Measurements from ENCODE around the gene NAV2. TPM values are rescaled to one million over a fixed set of nuclear protein-coding genes. Genes with fewer than 3 reads are reported as not detected.

NAV2 gene
- total RNA-seq, 1 donor from 2014 or later = 11.1 TPM

DNA sequence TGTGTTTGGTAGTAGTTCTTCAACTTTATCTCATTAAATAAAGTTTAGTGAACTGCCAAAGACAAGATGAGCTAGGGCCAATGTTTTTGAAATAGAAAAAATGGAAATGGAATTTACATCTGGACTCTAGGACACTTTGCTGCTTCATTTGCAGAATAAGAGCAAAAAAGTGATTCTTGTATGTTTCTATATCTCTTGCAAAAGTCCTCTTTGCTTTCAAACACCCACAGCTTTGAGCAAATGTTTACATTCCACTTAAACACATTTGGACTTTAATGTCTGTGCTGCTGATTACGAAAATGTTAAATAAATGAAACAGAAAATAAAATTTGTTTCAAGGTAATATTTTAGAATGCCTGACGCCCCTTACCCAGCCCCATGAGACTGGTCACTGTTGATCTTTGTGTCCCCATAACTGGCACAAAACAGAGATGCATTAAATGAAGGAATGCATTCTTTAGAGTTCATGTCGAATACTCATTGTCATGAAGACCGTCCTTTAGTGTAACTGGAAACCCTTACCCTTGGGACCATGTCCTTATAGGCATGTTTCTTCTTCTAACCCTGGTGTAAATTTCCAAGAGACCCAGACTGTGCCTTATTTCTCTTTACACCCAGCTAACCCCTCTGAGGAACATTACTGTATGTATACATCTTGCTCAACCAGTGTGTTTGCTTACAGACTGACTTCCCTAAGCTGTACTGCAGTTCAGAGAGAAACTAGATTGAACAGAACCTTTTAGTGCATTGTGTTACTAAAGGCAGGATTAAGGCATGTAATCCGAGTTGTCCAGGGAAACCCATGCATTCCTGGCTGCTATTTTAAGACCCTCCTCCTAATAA is 199.7 kb downstream of the NAV2 start:
- DNase-seq (ENCODE audit: low read depth) (no peak), FAIRE-seq (no peak)
- H3K36me3 ChIP-seq (ENCODE audit: control insufficient read depth, insufficient read depth, low read length) = no peaks in the 10 kb centered on the region
- H3K4me3 ChIP-seq (ENCODE audit: low read depth, low read length) = no peak overlapping the region
- no peaks in the 10 kb centered on the region for H3K27me3 ChIP-seq (ENCODE audit: control insufficient read depth, insufficient read depth, low read length)
- TF ChIP-seq, protein P1, sequence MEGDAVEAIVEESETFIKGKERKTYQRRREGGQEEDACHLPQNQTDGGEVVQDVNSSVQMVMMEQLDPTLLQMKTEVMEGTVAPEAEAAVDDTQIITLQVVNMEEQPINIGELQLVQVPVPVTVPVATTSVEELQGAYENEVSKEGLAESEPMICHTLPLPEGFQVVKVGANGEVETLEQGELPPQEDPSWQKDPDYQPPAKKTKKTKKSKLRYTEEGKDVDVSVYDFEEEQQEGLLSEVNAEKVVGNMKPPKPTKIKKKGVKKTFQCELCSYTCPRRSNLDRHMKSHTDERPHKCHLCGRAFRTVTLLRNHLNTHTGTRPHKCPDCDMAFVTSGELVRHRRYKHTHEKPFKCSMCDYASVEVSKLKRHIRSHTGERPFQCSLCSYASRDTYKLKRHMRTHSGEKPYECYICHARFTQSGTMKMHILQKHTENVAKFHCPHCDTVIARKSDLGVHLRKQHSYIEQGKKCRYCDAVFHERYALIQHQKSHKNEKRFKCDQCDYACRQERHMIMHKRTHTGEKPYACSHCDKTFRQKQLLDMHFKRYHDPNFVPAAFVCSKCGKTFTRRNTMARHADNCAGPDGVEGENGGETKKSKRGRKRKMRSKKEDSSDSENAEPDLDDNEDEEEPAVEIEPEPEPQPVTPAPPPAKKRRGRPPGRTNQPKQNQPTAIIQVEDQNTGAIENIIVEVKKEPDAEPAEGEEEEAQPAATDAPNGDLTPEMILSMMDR (IDR thresholded peaks at IDR 0.05; ENCODE audit: insufficient read depth, low read length, severe bottlenecking) = no peak

DNA sequence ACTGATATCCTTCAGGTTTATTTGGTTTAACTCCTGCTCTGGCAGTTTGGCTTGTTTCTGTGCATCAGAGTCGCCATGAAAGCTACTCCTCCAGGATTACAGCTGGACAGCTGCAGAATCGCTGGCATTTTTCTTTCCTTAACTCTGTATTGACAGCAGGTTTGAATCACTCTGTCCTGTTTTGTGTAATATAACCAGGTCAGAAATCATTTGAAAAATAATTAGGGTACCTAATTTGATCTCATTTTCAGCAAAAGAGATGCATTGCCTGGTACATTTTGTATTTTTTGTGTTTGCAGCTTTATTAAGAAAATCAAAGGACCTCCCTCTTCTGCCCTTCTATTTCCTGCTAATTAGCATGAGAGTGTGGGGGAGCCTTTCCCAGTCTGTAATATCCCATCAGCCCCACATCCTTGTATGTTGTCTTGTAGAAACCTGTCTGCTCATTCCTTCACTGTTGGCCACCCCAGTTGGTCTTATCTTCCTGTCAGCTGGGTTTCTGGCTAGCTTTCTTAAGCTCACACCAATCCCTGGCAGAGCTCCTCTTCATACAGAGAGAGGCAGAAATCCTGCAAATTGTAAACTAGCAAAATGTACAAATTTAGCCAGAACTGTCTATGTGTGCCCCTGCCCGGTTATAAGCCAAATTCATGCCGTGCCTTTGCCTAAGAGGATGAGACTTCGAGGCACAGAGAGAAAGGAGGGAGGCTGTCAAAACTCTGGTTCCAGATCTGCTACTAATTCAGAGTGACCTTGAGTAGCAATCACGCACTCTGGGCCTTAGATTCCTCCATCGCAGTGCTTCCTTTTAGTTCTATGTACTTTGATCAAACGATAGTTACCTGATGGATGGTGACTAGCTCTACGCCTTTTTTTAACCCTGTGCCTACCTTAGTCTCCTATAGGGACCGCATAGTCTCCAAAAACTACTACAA is 200.6 kb downstream of the NAV2 start:
- DNase-seq (ENCODE audit: low read depth) (peak; percentile 40), FAIRE-seq (peak; percentile 58)
- TF ChIP-seq, protein P1 (IDR thresholded peaks at IDR 0.05; ENCODE audit: insufficient read depth, low read length, severe bottlenecking) = no peak
- Histone ChIP-seq H3K36me3 (ENCODE audit: control insufficient read depth, insufficient read depth, low read length) (no peaks in the 10 kb centered on the region), H3K4me3 (ENCODE audit: low read depth, low read length) (no peak overlapping the region), H3K27me3 (ENCODE audit: control insufficient read depth, insufficient read depth, low read length) (no peaks in the 10 kb centered on the region)

DNA sequence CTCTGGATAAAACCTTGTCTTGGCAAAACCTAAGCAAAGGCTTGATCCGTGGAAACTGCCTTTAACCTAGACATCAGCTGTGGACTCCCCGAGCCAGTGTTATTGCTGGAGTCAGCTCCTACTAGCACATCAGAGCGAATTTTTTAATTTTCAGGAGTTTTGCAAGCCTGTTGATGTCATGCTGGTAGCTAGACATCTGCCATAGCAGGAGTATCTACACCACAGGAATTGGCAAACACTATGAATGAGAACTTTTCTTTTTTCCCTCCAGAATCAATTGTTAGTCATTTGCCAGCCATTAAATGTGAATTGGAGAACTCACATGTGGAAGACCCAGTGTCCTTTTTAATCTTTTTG is 201.2 kb downstream of the NAV2 start:
- TF ChIP-seq, protein P1 (IDR thresholded peaks at IDR 0.05; ENCODE audit: insufficient read depth, low read length, severe bottlenecking) = no peak
- DNase-seq (ENCODE audit: low read depth) (no peak), FAIRE-seq (no peak)
- Histone ChIP-seq H3K27me3 (ENCODE audit: control insufficient read depth, insufficient read depth, low read length) (no peaks in the 10 kb centered on the region), H3K4me3 (ENCODE audit: low read depth, low read length) (no peak overlapping the region), H3K36me3 (ENCODE audit: control insufficient read depth, insufficient read depth, low read length) (no peaks in the 10 kb centered on the region)

DNA sequence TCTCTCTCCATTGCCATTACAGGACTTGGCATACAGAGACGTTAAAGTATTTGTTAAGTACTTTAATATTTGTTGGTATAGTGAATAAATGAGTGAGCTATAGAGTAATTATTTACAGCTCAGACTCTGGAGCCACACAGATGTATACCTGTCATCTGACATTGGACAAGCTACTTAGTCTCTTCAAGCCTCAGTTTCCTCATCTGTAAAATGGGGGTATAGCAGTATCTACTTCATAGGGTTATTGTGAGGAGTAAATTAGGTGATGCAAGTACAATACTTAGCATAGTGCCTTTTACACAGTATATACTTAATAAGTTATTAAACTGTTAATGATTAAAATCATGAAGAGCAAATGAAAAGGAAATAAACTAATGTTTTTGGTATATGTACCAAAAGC is 203.2 kb downstream of the NAV2 start:
- no peak for DNase-seq (ENCODE audit: low read depth)

GRCh38 chr11:19917069-19917468 is 204.4 kb downstream of the NAV2 start:
- DNase-seq (ENCODE audit: low read depth) (no peak), FAIRE-seq (no peak)

More for the DNA sequence above, 203.2 kb downstream of the NAV2 start:
- Histone ChIP-seq H3K4me3 (ENCODE audit: low read depth, low read length) (no peak overlapping the region), H3K36me3 (ENCODE audit: control insufficient read depth, insufficient read depth, low read length) (no peaks in the 10 kb centered on the region), H3K27me3 (ENCODE audit: control insufficient read depth, insufficient read depth, low read length) (no peaks in the 10 kb centered on the region)
- TF ChIP-seq, protein P1 (IDR thresholded peaks at IDR 0.05; ENCODE audit: insufficient read depth, low read length, severe bottlenecking) = no peak
- no peak for FAIRE-seq

More at GRCh38 chr11:19917069-19917468, 204.4 kb downstream of the NAV2 start:
- TF ChIP-seq, protein P1 (IDR thresholded peaks at IDR 0.05; ENCODE audit: insufficient read depth, low read length, severe bottlenecking) = no peak
- no peak overlapping the region for H3K4me3 ChIP-seq (ENCODE audit: low read depth, low read length)
- H3K36me3 ChIP-seq (ENCODE audit: control insufficient read depth, insufficient read depth, low read length) = no peaks in the 10 kb centered on the region
- H3K27me3 ChIP-seq (ENCODE audit: control insufficient read depth, insufficient read depth, low read length) = no peaks in the 10 kb centered on the region

Data from bronchial epithelial cell (primary cell).